Measurements from ENCODE around the gene PRPF6. TPM values are rescaled to one million over a fixed set of nuclear protein-coding genes. Genes with fewer than 3 reads are reported as not detected.
A peak's percentile ranks its signal among the peaks of the same experiment; 100 is the strongest.

PRPF6 gene
- total and polyA plus RNA-seq, 2 of the 13 experiments (the other 11 are each of a cell fraction or from before 2014, with no cell fraction given): 63.7 to 101 TPM

- TF ChIP-seq ZMYM2 (CRISPR knock-in tag; IDR thresholded peaks at IDR 0.05) (peak; percentile 76; the same call in 1 of the 2 replicates), IKZF4 (CRISPR knock-in tag; IDR thresholded peaks at IDR 0.05; ENCODE audit: borderline replicate concordance, low read depth, not compliant biosample characterization) (peak; percentile 74), AGO2 (optimal IDR thresholded peaks at IDR 0.05; ENCODE audit: low read depth, low read length) (peak; percentile 89), ZBTB34 (CRISPR knock-in tag; IDR thresholded peaks at IDR 0.05) (0 out of 2 replicates have a peak, but pooled peaks have one; percentile 34), ATF7 (IDR thresholded peaks at IDR 0.05) (no peak), ATF7 (CRISPR knock-in tag; IDR thresholded peaks at IDR 0.05) (0 out of 2 replicates have a peak, but pooled peaks have one; percentile 19), SKI (IDR thresholded peaks at IDR 0.05; ENCODE audit: partially characterized antibody) (peak; percentile 49), TAF1 (CRISPR knock-in tag; IDR thresholded peaks at IDR 0.05) (peak; percentile 31; the same call in 1 of the 2 replicates), ZNF781 (CRISPR knock-in tag; IDR thresholded peaks at IDR 0.05; ENCODE audit: borderline replicate concordance, not compliant biosample characterization) (peak; percentile 63), ZNF607 (CRISPR knock-in tag; IDR thresholded peaks at IDR 0.05; ENCODE audit: borderline replicate concordance) (peak; percentile 63), TERF1 (CRISPR knock-in tag; IDR thresholded peaks at IDR 0.05) (no peak; the same call in 1 of the 2 replicates), ZNF704 (CRISPR knock-in tag; IDR thresholded peaks at IDR 0.05; ENCODE audit: borderline replicate concordance) (peak; percentile 68; the same call in 1 of the 2 replicates), BRF2 (CRISPR knock-in tag; IDR thresholded peaks at IDR 0.05) (0 out of 2 replicates have a peak, but pooled peaks have one; percentile 42), ZNF275 (CRISPR knock-in tag; IDR thresholded peaks at IDR 0.05; ENCODE audit: borderline replicate concordance) (no peak; the same call in 1 of the 2 replicates), ZNF296 (CRISPR knock-in tag; conservative IDR thresholded peaks at IDR 0.05) (peak; percentile 38), IRF2 (CRISPR knock-in tag; IDR thresholded peaks at IDR 0.05) (0 out of 2 replicates have a peak, but pooled peaks have one; percentile 19), DRAP1 (CRISPR knock-in tag; IDR thresholded peaks at IDR 0.05) (no peak; the same call in 1 of the 2 replicates), SP4 (CRISPR knock-in tag; IDR thresholded peaks at IDR 0.05) (peak; percentile 42), KDM6A (CRISPR knock-in tag; IDR thresholded peaks at IDR 0.05; ENCODE audit: low read depth) (peak; percentile 41; the same call in 1 of the 2 replicates)
These were observed 84.4 kb downstream of the PRPF6 start (continued) for GRCh38 chr20:64065062-64065973.

Data from HepG2 (cell line).